Immature natural killer cell (primary cell): Measurements from ENCODE around the gene KIAA1217. TPM values are rescaled to one million over a fixed set of nuclear protein-coding genes. Genes with fewer than 3 reads are reported as not detected.

Experiments
- DNase-seq, 3 donors: peaks; one replicate each; pipeline ENCODE4 v3.0.0; 2022; ENCODE audit warnings: mixed read lengths in 1 of 3
- H3K27ac Mint-ChIP-seq, 6 donors: one replicate each; pipeline ENCODE4 v1.8.0; 2020; ENCODE audit warnings: mixed read lengths in 6 of 6, mild to moderate bottlenecking in 5 of 6, inconsistent platforms in 4 of 6, moderate library complexity in 3 of 6
- H3K27me3 Mint-ChIP-seq, 3 donors: one replicate each; pipeline ENCODE4 v1.8.0; 2020 to 2021; ENCODE audit warnings: low read depth in 3 of 3, mild to moderate bottlenecking in 3 of 3, mixed read lengths in 3 of 3, moderate library complexity in 3 of 3, inconsistent platforms in 1 of 3
- H3K36me3 Mint-ChIP-seq, 3 donors: one replicate each; pipeline ENCODE4 v1.8.0; 2020; ENCODE audit warnings: mixed read lengths in 3 of 3, inconsistent platforms in 2 of 3, mild to moderate bottlenecking in 2 of 3
- H3K4me1 Mint-ChIP-seq, 2 donors: one replicate each; pipeline ENCODE4 v1.8.0; 2020; ENCODE audit warnings: inconsistent platforms in 2 of 2, mild to moderate bottlenecking in 2 of 2, mixed read lengths in 2 of 2, moderate library complexity in 1 of 2
- H3K4me3 Mint-ChIP-seq, 5 donors: one replicate each; pipeline ENCODE4 v1.8.0; 2020; ENCODE audit warnings: mild to moderate bottlenecking in 5 of 5, mixed read lengths in 5 of 5, inconsistent platforms in 3 of 5, moderate library complexity in 3 of 5
- H3K9me3 Mint-ChIP-seq, 6 donors: one replicate each; pipeline ENCODE4 v1.8.0; 2020; ENCODE audit warnings: mild to moderate bottlenecking in 6 of 6, mixed read lengths in 6 of 6, inconsistent platforms in 4 of 6, moderate library complexity in 3 of 6
- polyA plus RNA-seq, 3 donors: library from polyadenylated mRNA; unstranded; fragments of 300-500 nt; fragmentation: Illumina TruSeq; gene quantifications; one replicate each; pipeline ENCODE4 v1.2.3, GENCODE V29; 2021

Gene KIAA1217
- polyA plus RNA-seq, 3 donors from 2014 or later = not detected

DNA sequence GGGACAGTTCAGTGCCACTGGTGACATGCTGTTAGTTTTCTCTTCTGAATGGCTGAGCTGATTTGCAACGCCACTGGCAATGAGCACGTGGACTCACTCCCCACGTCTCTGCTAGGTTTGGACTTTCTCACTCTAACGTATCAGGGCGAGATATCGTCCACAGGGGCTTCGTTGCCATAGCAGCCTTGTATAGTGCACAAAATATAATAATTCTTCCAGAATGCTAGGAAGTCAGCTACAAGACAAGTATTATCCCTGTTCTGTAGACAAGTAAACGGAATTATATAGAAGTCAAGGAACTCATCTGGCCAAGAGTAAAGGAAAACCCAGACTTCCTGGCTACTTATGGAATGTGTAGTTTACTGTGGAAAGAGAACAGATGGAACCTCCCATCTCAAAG, 288.0 kb downstream of the KIAA1217 start:
- no peaks in the 10 kb centered on the region for H3K4me1 Mint-ChIP-seq
- no peak overlapping the region for H3K4me3 Mint-ChIP-seq
- H3K36me3 Mint-ChIP-seq = no peaks in the 10 kb centered on the region

DNA sequence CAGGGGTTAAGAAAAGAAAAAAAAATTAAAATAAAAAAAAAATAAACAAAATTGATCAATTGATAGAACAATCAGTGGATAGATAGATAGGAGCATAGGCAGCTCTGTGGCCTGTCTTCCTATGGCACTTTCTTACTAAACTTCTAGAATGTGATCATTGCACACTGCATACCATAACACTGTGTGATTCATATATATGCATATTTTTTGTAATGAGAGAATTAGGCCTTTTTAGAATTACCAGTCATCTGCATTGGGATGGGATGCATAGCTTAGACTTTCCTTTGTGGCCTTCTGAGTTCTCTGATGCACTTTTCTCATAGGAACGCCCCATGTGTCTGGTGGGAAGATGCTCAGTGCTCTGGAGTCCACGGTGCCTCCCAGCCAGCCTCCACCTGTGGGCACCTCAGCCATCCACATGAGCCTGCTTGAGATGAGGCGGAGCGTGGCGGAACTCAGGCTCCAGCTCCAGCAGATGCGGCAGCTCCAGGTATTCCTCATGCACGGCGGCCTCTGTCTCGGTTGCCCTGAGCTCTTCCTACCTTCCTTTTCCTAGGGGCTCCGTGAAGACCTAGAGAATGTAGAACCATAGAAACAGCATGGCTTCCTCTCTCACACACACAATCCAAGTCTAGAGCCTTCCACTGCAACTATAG, 292.2 kb downstream of the KIAA1217 start:
- Mint-ChIP-seq H3K27me3 (peaks cover 0 to 8% (median 1%) of the 10 kb centered on the region in 3 donors), H3K4me3 (no peak overlapping the region), H3K36me3 (no peaks in the 10 kb centered on the region), H3K9me3 (no peaks in the 10 kb centered on the region), H3K27ac (no peak overlapping the region), H3K4me1 (no peaks in the 10 kb centered on the region)
- no peak for DNase-seq

More for the DNA sequence above, 288.0 kb downstream of the KIAA1217 start:
- H3K27ac Mint-ChIP-seq = no peak overlapping the region
- no peaks in the 10 kb centered on the region for H3K9me3 Mint-ChIP-seq
- peaks cover 0 to 3% (median 3%) of the 10 kb centered on the region in 3 donors for H3K27me3 Mint-ChIP-seq
- no peak for DNase-seq

DNA sequence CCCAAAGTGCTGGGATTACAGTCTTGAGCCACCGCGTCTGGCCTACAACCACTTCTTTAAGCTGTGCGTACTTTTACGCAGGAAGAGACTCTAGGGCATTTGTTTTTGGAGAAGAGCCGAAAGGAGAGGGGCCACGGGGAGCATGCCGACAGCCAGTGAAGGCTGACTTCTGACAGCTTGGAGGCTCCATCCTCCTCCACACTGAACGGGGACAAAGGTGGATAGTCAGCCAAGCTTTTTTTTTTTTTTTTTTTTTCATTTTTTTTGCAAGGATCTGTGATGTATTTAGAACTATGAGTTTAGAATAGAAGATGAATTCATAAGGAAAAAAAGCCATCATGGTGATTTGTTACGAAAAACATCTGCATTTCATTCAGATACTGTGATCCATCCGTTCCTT, 293.1 kb downstream of the KIAA1217 start:
- Mint-ChIP-seq H3K4me3 (no peak overlapping the region), H3K4me1 (no peaks in the 10 kb centered on the region)

DNA sequence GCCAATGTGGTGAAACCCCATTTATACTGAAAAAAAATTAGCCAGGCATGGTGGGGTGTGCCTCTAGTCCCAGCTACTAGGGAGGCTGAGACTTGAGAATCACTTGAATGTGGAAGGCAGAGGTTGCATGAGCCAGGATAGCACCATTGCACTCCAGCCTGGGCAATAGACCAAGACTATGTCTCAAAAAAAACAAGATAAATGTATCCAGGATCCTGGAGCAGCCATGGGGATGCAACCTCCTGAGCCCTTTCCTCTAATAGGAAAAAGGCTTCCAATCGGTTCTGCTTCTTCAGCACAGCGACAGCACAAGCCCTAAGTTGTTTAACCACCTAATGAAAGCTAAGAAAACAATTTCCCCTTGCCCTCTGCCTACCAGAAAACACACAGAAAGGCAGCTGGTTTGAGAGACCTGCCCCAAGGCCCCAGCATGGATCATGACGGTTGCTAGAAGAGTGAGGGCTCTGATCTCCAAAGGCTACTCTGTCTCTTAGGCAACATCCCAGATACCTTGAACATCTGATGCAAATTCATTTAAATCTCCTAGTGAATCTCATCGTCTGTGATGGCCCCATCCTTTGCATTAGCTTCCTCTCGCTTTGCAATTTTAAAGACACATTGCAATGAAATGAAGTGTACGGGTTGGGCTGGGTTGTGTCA, 294.0 kb downstream of the KIAA1217 start:
- Mint-ChIP-seq H3K4me1 (no peaks in the 10 kb centered on the region), H3K27ac (no peak overlapping the region), H3K9me3 (peaks cover 0 to 5% (median 0%) of the 10 kb centered on the region in 6 donors), H3K36me3 (no peaks in the 10 kb centered on the region), H3K27me3 (peaks cover 1 to 8% (median 1%) of the 10 kb centered on the region in 3 donors), H3K4me3 (no peak overlapping the region)
- DNase-seq = no peak

More for the DNA sequence above, 293.1 kb downstream of the KIAA1217 start:
- no peak for DNase-seq
- no peak overlapping the region for H3K27ac Mint-ChIP-seq
- H3K9me3 Mint-ChIP-seq = peaks cover 0 to 5% (median 0%) of the 10 kb centered on the region in 6 donors
- H3K27me3 Mint-ChIP-seq = peaks cover 1 to 8% (median 1%) of the 10 kb centered on the region in 3 donors
- no peaks in the 10 kb centered on the region for H3K36me3 Mint-ChIP-seq

DNA sequence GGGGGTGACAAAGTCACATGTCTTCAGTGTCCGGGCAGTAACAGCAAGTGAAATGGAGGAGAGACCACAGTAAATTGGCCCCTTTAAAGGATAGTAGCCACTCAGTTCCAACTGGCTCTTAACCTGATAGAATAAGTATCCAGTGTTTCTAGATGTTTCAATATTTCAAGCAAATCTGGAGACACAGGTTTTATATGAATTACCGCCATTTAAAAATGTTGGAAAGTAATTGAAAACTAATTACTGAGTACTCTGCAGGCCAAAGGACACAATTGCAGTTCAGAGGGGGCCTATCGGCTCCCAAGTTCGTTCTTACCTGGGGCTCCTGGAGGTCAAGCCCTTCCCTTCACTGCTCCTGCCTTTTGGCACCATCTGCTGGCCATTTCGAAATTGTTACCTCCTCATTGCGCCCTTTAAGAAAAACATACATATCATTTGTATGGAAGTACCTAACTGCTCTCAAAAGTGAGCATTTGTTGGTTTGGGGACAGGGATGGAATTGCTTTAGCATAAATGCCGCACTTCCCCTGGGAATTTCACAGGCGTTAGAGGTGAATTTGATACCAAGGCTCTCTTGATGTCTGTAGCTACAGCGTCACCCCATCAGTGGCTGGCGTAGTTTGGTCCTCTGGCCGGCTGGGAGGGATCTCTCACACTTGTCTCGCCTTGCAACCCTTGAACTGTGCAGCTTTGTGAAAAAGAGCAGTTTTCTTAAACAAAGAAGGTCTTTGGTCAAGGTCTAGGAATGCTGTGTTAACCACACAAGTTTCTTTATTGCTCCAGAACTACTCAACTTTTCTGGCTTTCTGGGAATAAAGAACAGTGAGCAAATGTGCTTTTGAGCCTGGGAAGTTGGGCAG, 294.8 kb downstream of the KIAA1217 start:
- peaks cover 0 to 5% (median 0%) of the 10 kb centered on the region in 6 donors for H3K9me3 Mint-ChIP-seq
- H3K27me3 Mint-ChIP-seq = peaks cover 1 to 8% (median 1%) of the 10 kb centered on the region in 3 donors
- no peak overlapping the region for H3K4me3 Mint-ChIP-seq
- no peak for DNase-seq
- H3K27ac Mint-ChIP-seq = no peak overlapping the region
- no peaks in the 10 kb centered on the region for H3K4me1 Mint-ChIP-seq
- no peaks in the 10 kb centered on the region for H3K36me3 Mint-ChIP-seq

DNA sequence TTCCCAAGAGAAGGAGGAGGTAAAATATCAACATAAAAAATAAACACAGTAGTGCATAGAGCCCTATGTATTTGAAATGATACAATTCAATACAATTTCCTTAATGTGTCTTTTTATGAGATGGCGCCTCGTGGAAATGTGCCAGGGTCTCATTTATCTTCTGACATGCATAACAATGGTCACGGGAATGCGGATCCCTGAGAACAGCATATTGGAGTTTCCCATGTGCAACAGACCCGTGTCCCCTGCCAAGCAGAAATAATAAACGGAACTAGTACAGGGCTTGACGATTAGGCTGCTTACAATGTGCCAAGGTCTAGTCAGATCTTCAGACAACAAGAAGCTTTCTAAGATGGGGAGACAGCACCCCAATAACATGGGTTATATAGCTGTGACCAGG, 296.8 kb downstream of the KIAA1217 start:
- Mint-ChIP-seq H3K27ac (no peak overlapping the region), H3K36me3 (no peaks in the 10 kb centered on the region), H3K9me3 (peaks cover 0 to 5% (median 0%) of the 10 kb centered on the region in 6 donors), H3K27me3 (peaks cover 1 to 6% (median 2%) of the 10 kb centered on the region in 3 donors), H3K4me1 (no peaks in the 10 kb centered on the region), H3K4me3 (no peak overlapping the region)
- DNase-seq = no peak

DNA sequence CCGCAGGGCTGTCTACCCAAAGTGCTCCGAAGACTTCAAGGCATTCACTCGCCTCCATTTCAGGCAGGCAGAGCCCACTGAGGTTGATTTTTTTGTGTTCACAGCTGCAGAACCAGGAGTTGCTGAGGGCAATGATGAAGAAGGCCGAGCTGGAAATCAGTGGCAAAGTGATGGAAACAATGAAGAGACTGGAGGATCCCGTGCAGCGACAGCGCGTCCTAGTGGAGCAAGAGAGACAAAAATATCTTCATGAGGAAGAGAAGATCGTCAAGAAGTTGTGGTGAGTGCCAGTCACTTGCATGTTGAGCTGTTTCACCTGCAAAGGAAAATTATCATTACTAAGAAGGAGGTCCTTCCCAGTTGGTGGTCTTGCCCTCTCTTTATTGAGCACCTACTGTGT, 304.2 kb downstream of the KIAA1217 start:
- H3K27ac Mint-ChIP-seq = no peak overlapping the region
- no peaks in the 10 kb centered on the region for H3K9me3 Mint-ChIP-seq
- no peak for DNase-seq
- no peaks in the 10 kb centered on the region for H3K4me1 Mint-ChIP-seq
- no peaks in the 10 kb centered on the region for H3K36me3 Mint-ChIP-seq
- H3K4me3 Mint-ChIP-seq = no peak overlapping the region
- peaks cover 1 to 5% (median 4%) of the 10 kb centered on the region in 3 donors for H3K27me3 Mint-ChIP-seq

DNA sequence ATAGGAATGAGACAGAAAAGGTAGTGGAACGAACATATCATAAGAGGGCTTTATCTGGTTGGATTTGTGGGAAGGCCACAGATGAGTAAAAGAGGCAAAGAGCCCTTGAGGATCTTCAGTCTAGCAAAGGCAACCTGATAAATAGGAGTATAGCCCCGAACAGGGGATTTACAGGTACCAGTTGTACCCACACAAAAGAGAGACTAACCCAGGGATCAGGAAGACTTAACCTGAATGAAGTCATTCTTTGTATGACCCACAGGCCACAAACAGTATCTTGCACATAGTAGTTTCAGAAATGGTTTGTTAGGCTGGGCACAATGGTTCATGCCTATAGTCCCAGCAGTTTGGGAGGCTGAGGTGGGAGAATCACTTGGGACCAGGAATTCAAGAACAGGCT, 306.5 kb downstream of the KIAA1217 start:
- no peak for DNase-seq
- no peak overlapping the region for H3K4me3 Mint-ChIP-seq
- H3K27me3 Mint-ChIP-seq = peaks cover 1 to 7% (median 2%) of the 10 kb centered on the region in 3 donors
- H3K27ac Mint-ChIP-seq = no peak overlapping the region
- H3K9me3 Mint-ChIP-seq = peaks cover 0 to 4% (median 0%) of the 10 kb centered on the region in 6 donors
- no peaks in the 10 kb centered on the region for H3K36me3 Mint-ChIP-seq
- peaks cover 7 to 16% of the 10 kb centered on the region in 2 donors for H3K4me1 Mint-ChIP-seq

DNA sequence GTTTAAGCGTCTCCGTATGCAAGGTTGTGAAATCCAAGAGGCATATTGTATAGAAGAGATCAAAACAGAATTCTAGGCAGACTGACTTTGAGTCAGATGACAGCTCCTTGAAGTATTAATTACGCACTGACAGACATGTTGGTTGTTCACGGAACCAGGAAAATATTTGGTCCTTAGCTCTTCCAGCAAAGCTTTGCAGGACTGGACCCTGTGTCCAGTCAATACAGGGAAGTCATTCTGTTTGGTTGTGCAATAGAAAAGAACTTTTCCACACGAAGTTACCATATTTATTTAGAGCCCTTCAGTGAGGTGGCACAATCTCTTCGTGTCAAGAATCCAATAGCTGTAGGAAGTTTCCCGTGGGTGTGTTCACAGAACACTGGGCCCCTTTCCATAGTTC, 309.5 kb downstream of the KIAA1217 start:
- Mint-ChIP-seq H3K27ac (no peak overlapping the region), H3K4me1 (peaks cover 7 to 16% of the 10 kb centered on the region in 2 donors), H3K36me3 (no peaks in the 10 kb centered on the region), H3K9me3 (peaks cover 0 to 4% (median 0%) of the 10 kb centered on the region in 6 donors), H3K27me3 (peaks cover 0 to 7% (median 0%) of the 10 kb centered on the region in 3 donors), H3K4me3 (no peak overlapping the region)
- DNase-seq = no peak

DNA sequence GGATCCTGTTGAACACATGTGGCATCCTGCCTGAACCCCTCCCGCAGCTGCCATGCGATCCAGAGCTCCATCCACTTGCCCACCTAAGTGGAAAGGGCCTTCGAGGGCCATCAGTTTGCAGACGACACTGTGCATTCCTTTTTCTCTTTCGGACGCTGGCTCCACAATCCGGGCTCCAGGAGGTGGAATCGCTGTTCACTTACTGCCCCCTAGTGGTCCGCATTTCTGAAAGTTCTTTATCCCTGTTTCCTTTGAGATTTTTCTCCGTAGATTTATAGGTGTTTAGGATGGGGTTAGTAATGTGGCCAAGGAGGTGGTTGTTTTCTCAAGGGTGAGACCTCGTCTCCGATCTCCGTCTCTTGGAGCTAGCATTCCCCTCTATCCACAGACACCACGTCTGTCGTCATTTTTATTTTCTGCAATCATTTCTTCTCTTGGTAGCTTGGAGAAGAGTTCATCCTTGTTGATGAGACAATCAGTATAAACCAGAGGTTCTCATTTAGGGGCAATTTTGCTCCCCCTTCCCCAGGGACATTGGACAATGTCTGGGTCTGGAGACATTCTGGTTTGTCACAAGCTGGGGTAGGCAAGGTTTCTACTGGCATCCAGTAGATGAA, 310.2 kb downstream of the KIAA1217 start:
- Mint-ChIP-seq H3K4me3 (peak overlapping the region in 1 of 5 donors; percentile 7), H3K9me3 (peaks cover 0 to 4% (median 0%) of the 10 kb centered on the region in 6 donors), H3K36me3 (no peaks in the 10 kb centered on the region), H3K27me3 (peaks cover 0 to 7% (median 0%) of the 10 kb centered on the region in 3 donors), H3K4me1 (peaks cover 7 to 16% of the 10 kb centered on the region in 2 donors), H3K27ac (no peak overlapping the region)
- DNase-seq = peak in 2 of 3 donors; percentile 2 to 3

DNA sequence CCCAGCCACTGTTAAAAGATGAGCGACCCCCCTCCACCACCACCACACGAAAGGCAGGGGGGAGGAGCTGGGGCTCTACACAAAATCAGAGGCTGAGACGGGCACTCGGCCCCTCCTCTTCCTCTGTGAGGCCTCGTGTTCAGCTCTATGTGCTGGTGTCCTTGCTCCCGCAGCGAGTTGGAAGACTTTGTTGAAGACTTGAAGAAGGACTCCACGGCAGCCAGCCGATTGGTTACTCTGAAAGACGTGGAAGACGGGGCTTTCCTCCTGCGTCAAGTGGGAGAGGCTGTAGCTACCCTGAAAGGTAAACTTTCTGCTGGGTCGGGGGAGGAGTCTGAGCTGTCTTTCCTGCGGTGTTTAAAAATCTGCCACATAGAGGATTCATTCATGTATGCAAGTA, 311.0 kb downstream of the KIAA1217 start:
- DNase-seq = no peak
- Mint-ChIP-seq H3K9me3 (peaks cover 0 to 4% (median 0%) of the 10 kb centered on the region in 6 donors), H3K36me3 (no peaks in the 10 kb centered on the region), H3K27me3 (peaks cover 0 to 7% (median 0%) of the 10 kb centered on the region in 3 donors), H3K4me1 (peaks cover 7 to 16% of the 10 kb centered on the region in 2 donors), H3K4me3 (peak overlapping the region; percentile 6 to 60 (median 50)), H3K27ac (no peak overlapping the region)

DNA sequence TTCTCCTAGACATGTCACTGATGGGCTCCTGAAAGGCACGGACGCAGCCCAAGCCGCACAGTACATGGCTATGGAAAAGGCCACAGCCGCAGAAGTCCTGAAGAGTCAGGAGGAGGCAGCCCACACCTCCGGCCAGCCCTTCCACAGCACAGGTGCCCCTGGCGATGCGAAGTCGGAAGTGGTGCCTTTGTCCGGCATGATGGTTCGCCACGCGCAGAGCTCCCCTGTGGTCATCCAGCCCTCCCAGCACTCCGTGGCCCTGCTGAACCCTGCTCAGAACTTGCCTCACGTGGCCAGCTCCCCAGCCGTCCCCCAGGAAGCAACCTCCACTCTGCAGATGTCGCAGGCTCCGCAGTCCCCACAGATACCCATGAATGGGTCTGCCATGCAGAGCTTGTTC, 315.4 kb downstream of the KIAA1217 start:
- peaks cover 0 to 4% (median 0%) of the 10 kb centered on the region in 6 donors for H3K9me3 Mint-ChIP-seq
- peaks cover 4 to 9% of the 10 kb centered on the region in 2 donors for H3K4me1 Mint-ChIP-seq
- H3K4me3 Mint-ChIP-seq = no peak overlapping the region
- DNase-seq = no peak
- no peaks in the 10 kb centered on the region for H3K36me3 Mint-ChIP-seq
- H3K27me3 Mint-ChIP-seq = peaks cover 0 to 4% (median 2%) of the 10 kb centered on the region in 3 donors
- H3K27ac Mint-ChIP-seq = no peak overlapping the region

DNA sequence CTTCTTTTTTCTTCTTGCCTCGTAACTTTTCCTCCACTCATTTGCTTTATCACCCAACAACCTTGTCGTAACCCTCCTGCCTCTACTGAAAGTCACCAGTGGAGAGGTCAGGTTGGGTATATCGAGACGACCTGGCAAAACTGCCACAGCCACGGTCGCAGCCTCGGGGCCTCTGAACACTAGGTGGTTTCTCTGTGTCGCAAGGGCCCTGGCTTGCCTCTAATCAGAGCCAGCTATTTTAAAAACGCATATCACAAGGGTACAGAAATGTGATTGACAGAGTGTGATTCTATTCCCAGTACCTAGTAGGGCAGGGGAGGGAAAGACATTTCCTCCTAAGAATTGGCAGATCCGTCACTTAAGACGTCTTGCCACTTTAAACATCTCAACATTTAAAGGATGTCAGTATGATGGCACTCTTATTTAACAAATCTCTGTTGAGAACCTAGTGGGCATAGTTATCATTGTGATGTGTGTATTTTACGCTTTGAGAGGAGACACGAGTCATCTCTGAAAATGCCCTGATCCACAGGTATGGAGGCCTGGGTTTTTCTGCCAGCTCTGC, 317.2 kb downstream of the KIAA1217 start:
- no peak for DNase-seq
- H3K27me3 Mint-ChIP-seq = peaks cover 0 to 2% (median 2%) of the 10 kb centered on the region in 3 donors
- H3K4me3 Mint-ChIP-seq = no peak overlapping the region
- H3K27ac Mint-ChIP-seq = no peak overlapping the region
- H3K36me3 Mint-ChIP-seq = no peaks in the 10 kb centered on the region
- no peaks in the 10 kb centered on the region for H3K4me1 Mint-ChIP-seq
- no peaks in the 10 kb centered on the region for H3K9me3 Mint-ChIP-seq
